Activated T-helper 1 cell treated with anti-CD3 and anti-CD28 coated beads, Interleukin-12 subunit alpha, Interleukin-12 subunit beta, Interleukin-2, Interleukin-4 antibody, amounts not matched to agents 30 ng/mL and 10 ng/mL and 1 ng/mL, durations not matched to agents 14 hours and 24 hours and 36 hours (primary cell): ENCODE data around the gene ADGRF4. TPM values are rescaled to one million over a fixed set of nuclear protein-coding genes. Genes with fewer than 3 reads are reported as not detected.

ENCODE experiments used
- DNase-seq: peaks from one replicate; pipeline ENCODE4 v3.0.0; 2021; ENCODE audit warnings: low spot score
- H3K27ac Mint-ChIP-seq: one replicate; pipeline ENCODE4 v1.8.0; 2021; ENCODE audit warnings: mild to moderate bottlenecking, mixed read lengths
- H3K27me3 Mint-ChIP-seq: one replicate; pipeline ENCODE4 v1.8.0; 2022; ENCODE audit warnings: mild to moderate bottlenecking, moderate library complexity, mixed read lengths; ENCODE audit not compliant: insufficient read depth
- H3K36me3 Mint-ChIP-seq: one replicate; pipeline ENCODE4 v1.8.0; 2021; ENCODE audit warnings: low read depth, mixed read lengths
- H3K4me1 Mint-ChIP-seq: one replicate; pipeline ENCODE4 v1.8.0; 2021; ENCODE audit warnings: low read depth, mixed read lengths
- H3K4me3 Mint-ChIP-seq: one replicate; pipeline ENCODE4 v1.8.0; 2021; ENCODE audit warnings: mild to moderate bottlenecking, moderate library complexity, mixed read lengths
- H3K9me3 Mint-ChIP-seq: one replicate; pipeline ENCODE4 v1.8.0; 2021; ENCODE audit warnings: mixed read lengths
- intact Hi-C: fragments of 100-400 bp; cut with micrococcal nuclease; formaldehyde crosslinking; loops from one replicate; pipeline ENCODE4 v1.15.1; 2024
- total RNA-seq: library from RNA; stranded (reverse); gene quantifications from 2 replicates; pipeline ENCODE4 v1.2.3, GENCODE V29; 2022

ADGRF4 gene
- total RNA-seq, 1 donor from 2014 or later, result not detected

- Mint-ChIP-seq H3K9me3 (no peaks in the 10 kb centered on the region), H3K4me1 (no peaks in the 10 kb centered on the region), H3K27ac (no peak overlapping the region), H3K27me3 (no peaks in the 10 kb centered on the region), H3K4me3 (no peak overlapping the region), H3K36me3 (no peaks in the 10 kb centered on the region)
- intact Hi-C loops, result no loop called here
- DNase-seq, result no peak
Measured at GRCh38 chr6:47759364-47759763, 61.0 kb downstream of the ADGRF4 start.

GRCh38 chr6:47762502-47762901, 64.1 kb downstream of the ADGRF4 start:
- Mint-ChIP-seq H3K9me3 (no peaks in the 10 kb centered on the region), H3K27me3 (no peaks in the 10 kb centered on the region), H3K4me3 (no peak overlapping the region), H3K4me1 (no peaks in the 10 kb centered on the region), H3K27ac (no peak overlapping the region), H3K36me3 (no peaks in the 10 kb centered on the region)
- no peak for DNase-seq
- intact Hi-C loops, result no loop called here

- no peak for DNase-seq
- Mint-ChIP-seq H3K4me1 (no peaks in the 10 kb centered on the region), H3K9me3 (no peaks in the 10 kb centered on the region), H3K4me3 (no peak overlapping the region), H3K27me3 (peaks cover 7% of the 10 kb centered on the region), H3K36me3 (no peaks in the 10 kb centered on the region), H3K27ac (no peak overlapping the region)
- intact Hi-C loops, result no loop called here
Measured at GRCh38 chr6:47766445-47766844, 68.1 kb downstream of the ADGRF4 start.

- H3K4me3 Mint-ChIP-seq, result no peak overlapping the region
- H3K9me3 Mint-ChIP-seq, result no peaks in the 10 kb centered on the region
- DNase-seq, result no peak
- intact Hi-C loops, result no loop called here
- no peaks in the 10 kb centered on the region for H3K4me1 Mint-ChIP-seq
- H3K27ac Mint-ChIP-seq, result no peak overlapping the region
- H3K27me3 Mint-ChIP-seq, result peaks cover 7% of the 10 kb centered on the region
- no peaks in the 10 kb centered on the region for H3K36me3 Mint-ChIP-seq
Measured at GRCh38 chr6:47767102-47767501, 68.7 kb downstream of the ADGRF4 start.

- intact Hi-C loops, result no loop called here
- no peak overlapping the region for H3K27ac Mint-ChIP-seq
- no peaks in the 10 kb centered on the region for H3K4me1 Mint-ChIP-seq
Measured at GRCh38 chr6:47769982-47770381, 71.6 kb downstream of the ADGRF4 start.

More at GRCh38 chr6:47769982-47770381, 71.6 kb downstream of the ADGRF4 start:
- Mint-ChIP-seq H3K36me3 (no peaks in the 10 kb centered on the region), H3K4me3 (no peak overlapping the region), H3K27me3 (peaks cover 7% of the 10 kb centered on the region), H3K9me3 (no peaks in the 10 kb centered on the region)
- DNase-seq, result no peak

Other genes starting within 250 kb of the ADGRF4 start
- gene CD2AP, start 220.8 kb upstream of the ADGRF4 start, total RNA-seq, result 27.3 and 29.3 TPM in 2 replicates
- not detected in 2 replicates for gene OPN5, start 83.5 kb downstream of the ADGRF4 start, total RNA-seq